Ecto neural progenitor cell (in vitro differentiated cells): ENCODE results near the gene TTF2.

Experiments used
- DNase-seq: peaks from one replicate; pipeline ENCODE4 v3.0.0-alpha.2; 2018; ENCODE audit warnings: low spot score

TTF2 gene

GRCh38 chr1:117046781-117047180, 13.3 kb upstream of the TTF2 start:
- DNase-seq = no peak

- no peak for DNase-seq
These were observed 12.9 kb upstream of the TTF2 start for GRCh38 chr1:117047271-117047670.

GRCh38 chr1:117049857-117050256, 10.3 kb upstream of the TTF2 start:
- no peak for DNase-seq

GRCh38 chr1:117051224-117052064, 8.7 kb upstream of the TTF2 start:
- no peak for DNase-seq

- DNase-seq = no peak
These were observed 6.1 kb upstream of the TTF2 start for GRCh38 chr1:117054068-117054467.

GRCh38 chr1:117058810-117059209, 1.3 kb upstream of the TTF2 start:
- no peak for DNase-seq

GRCh38 chr1:117059334-117059677, 820 bp upstream of the TTF2 start:
- no peak for DNase-seq

- no peak for DNase-seq
These were observed 553 bp downstream of the TTF2 start for GRCh38 chr1:117060441-117061317.

- DNase-seq = no peak
These were observed 1.9 kb downstream of the TTF2 start for GRCh38 chr1:117061986-117062415.

GRCh38 chr1:117066367-117066766, 6.2 kb downstream of the TTF2 start:
- DNase-seq = no peak

GRCh38 chr1:117067533-117068370, 7.6 kb downstream of the TTF2 start:
- DNase-seq = peak; percentile 62

GRCh38 chr1:117068580-117068979, 8.5 kb downstream of the TTF2 start:
- no peak for DNase-seq

GRCh38 chr1:117069220-117069844, 9.2 kb downstream of the TTF2 start:
- no peak for DNase-seq

GRCh38 chr1:117070124-117070523, 10.0 kb downstream of the TTF2 start:
- DNase-seq = no peak

GRCh38 chr1:117076648-117077047, 16.5 kb downstream of the TTF2 start:
- no peak for DNase-seq

GRCh38 chr1:117077267-117077666, 17.1 kb downstream of the TTF2 start:
- no peak for DNase-seq

GRCh38 chr1:117079737-117080136, 19.6 kb downstream of the TTF2 start:
- DNase-seq = no peak

- DNase-seq = no peak
These were observed 24.1 kb downstream of the TTF2 start for GRCh38 chr1:117084231-117084630.

- DNase-seq = no peak
These were observed 27.6 kb downstream of the TTF2 start for GRCh38 chr1:117087686-117088085.

- no peak for DNase-seq
These were observed 29.9 kb downstream of the TTF2 start for GRCh38 chr1:117089996-117090395.

- DNase-seq = no peak
These were observed 32.5 kb downstream of the TTF2 start for GRCh38 chr1:117092594-117092993.

- DNase-seq = no peak
These were observed 33.0 kb downstream of the TTF2 start for GRCh38 chr1:117093091-117093534.
